ENCODE measurements around the gene VWA2.

VWA2 gene

GRCh38 chr10:114239117-114239993 is at the start of gene VWA2:
Gene VWA2, plus strand, starts transcription at chr10:114239254. Its CDS starts 9,460 bp downstream, at chr10:114248714.
- DNase-seq (ENCODE audit: low spot score): no peak

- DNase-seq (ENCODE audit: low spot score): no peak
Measured at GRCh38 chr10:114189700-114190099, 49.4 kb upstream of the VWA2 start.

GRCh38 chr10:114195079-114195478 is 44.0 kb upstream of the VWA2 start:
- no peak for DNase-seq (ENCODE audit: low spot score)

- no peak for DNase-seq (ENCODE audit: low spot score)
Measured at GRCh38 chr10:114199239-114199638, 39.8 kb upstream of the VWA2 start.

GRCh38 chr10:114202812-114203211 is 36.2 kb upstream of the VWA2 start:
- no peak for DNase-seq (ENCODE audit: low spot score)

GRCh38 chr10:114206902-114207301 is 32.2 kb upstream of the VWA2 start:
- no peak for DNase-seq (ENCODE audit: low spot score)

- no peak for DNase-seq (ENCODE audit: low spot score)
Measured at GRCh38 chr10:114207349-114207748, 31.7 kb upstream of the VWA2 start.

- DNase-seq (ENCODE audit: low spot score): no peak
Measured at GRCh38 chr10:114208351-114208750, 30.7 kb upstream of the VWA2 start.

GRCh38 chr10:114212153-114212552 is 26.9 kb upstream of the VWA2 start:
- no peak for DNase-seq (ENCODE audit: low spot score)

GRCh38 chr10:114215033-114215432 is 24.0 kb upstream of the VWA2 start:
- DNase-seq (ENCODE audit: low spot score): no peak

- DNase-seq (ENCODE audit: low spot score): no peak
Measured at GRCh38 chr10:114220281-114220680, 18.8 kb upstream of the VWA2 start.

- DNase-seq (ENCODE audit: low spot score): no peak
Measured at GRCh38 chr10:114221235-114221634, 17.8 kb upstream of the VWA2 start.

GRCh38 chr10:114223066-114223465 is 16.0 kb upstream of the VWA2 start:
- no peak for DNase-seq (ENCODE audit: low spot score)

GRCh38 chr10:114228156-114228555 is 10.9 kb upstream of the VWA2 start:
- DNase-seq (ENCODE audit: low spot score): no peak

GRCh38 chr10:114232561-114233176 is 6.4 kb upstream of the VWA2 start:
- no peak for DNase-seq (ENCODE audit: low spot score)

- DNase-seq (ENCODE audit: low spot score): no peak
Measured at GRCh38 chr10:114233482-114233881, 5.6 kb upstream of the VWA2 start.

GRCh38 chr10:114234132-114234531 is 4.9 kb upstream of the VWA2 start:
- no peak for DNase-seq (ENCODE audit: low spot score)

GRCh38 chr10:114239994-114240345 is 916 bp downstream of the VWA2 start:
- DNase-seq (ENCODE audit: low spot score): no peak

GRCh38 chr10:114242235-114242634 is 3.2 kb downstream of the VWA2 start:
- DNase-seq (ENCODE audit: low spot score): no peak

- no peak for DNase-seq (ENCODE audit: low spot score)
Measured at GRCh38 chr10:114243661-114244060, 4.6 kb downstream of the VWA2 start.

GRCh38 chr10:114244126-114244525 is 5.1 kb downstream of the VWA2 start:
- DNase-seq (ENCODE audit: low spot score): no peak

GRCh38 chr10:114245121-114245791 is 6.2 kb downstream of the VWA2 start:
- no peak for DNase-seq (ENCODE audit: low spot score)

- no peak for DNase-seq (ENCODE audit: low spot score)
Measured at GRCh38 chr10:114246679-114247305, 7.7 kb downstream of the VWA2 start.

All from HuH-7 (cell line).